Stimulated activated CD8-positive, alpha-beta memory T cell treated with anti-CD3 and anti-CD28 coated beads, Interleukin-4, amount 100 ng/mL, for 24 hours (primary cell): Measurements from ENCODE around the gene AGBL4.

ENCODE experiments used
- DNase-seq: peaks from one replicate; pipeline ENCODE4 v3.0.0-alpha.2; 2020; ENCODE audit warnings: low read depth

Gene AGBL4

DNA sequence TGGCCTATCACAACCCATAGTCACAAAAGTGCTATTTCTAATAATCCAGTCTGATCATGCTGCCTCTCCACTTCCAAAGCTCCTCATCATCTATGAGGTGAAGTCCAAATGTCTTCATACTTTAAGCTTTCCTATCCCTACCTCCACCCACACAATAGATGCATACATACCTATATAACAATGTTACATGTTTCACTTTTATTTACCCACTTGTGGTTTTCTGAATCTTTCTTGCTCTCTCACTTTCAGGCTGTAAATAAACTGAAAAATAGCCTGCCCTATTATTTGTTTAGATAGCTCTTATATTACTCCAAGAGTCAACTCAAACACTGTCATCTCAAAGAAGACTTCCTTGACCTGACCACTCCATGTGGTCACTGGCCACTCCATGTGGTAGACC, 840.3 kb downstream of the AGBL4 start:
- DNase-seq: no peak

GRCh38 chr1:49181033-49181432, 842.7 kb downstream of the AGBL4 start:
- no peak for DNase-seq

- no peak for DNase-seq
Measured at GRCh38 chr1:49171941-49172593, 851.7 kb downstream of the AGBL4 start.

- DNase-seq: no peak
Measured at GRCh38 chr1:49166031-49166430, 857.7 kb downstream of the AGBL4 start.

DNA sequence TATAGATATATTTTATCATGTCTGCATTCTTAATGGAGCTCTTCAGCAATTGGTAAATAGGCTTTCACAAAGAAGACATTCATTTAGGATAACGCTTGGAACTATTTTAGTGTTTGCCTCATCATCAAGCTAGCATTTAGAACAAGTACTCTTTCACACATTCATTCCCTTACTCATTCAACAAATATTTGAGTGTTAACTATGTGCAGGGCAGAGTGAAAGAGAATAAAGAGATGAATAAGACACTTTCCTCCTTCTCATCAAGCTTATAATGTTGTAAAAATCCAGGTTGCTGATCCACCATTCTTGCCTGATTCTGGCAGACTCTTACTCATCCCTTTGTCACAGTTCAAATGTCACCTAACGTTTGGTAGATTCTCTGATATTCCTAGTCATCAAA, 860.7 kb downstream of the AGBL4 start:
- no peak for DNase-seq

- no peak for DNase-seq
Measured at GRCh38 chr1:49160677-49161076, 863.1 kb downstream of the AGBL4 start.

- DNase-seq: no peak
Measured at GRCh38 chr1:49136738-49137251, 887.0 kb downstream of the AGBL4 start.

GRCh38 chr1:49125746-49126145, 898.0 kb downstream of the AGBL4 start:
- DNase-seq: no peak

DNA sequence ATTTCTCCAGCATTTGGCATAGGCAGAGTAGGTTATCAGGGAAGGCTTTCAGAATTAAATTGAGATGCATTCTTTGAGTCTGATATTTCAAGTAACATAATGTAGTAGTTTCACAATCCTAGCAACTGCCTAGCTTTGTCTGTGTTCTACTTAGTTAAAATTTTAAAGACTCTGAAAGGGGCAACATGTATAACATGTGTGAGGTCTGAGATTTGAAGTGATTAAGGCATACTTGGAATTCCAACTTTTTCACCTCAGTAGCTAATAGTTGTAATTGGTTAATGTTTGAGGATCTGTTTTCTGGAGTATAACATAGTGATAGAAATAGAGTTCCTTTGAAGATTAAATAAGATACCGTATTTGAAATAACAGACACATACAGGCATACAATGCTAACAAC, 911.8 kb downstream of the AGBL4 start:
- DNase-seq: no peak

DNA sequence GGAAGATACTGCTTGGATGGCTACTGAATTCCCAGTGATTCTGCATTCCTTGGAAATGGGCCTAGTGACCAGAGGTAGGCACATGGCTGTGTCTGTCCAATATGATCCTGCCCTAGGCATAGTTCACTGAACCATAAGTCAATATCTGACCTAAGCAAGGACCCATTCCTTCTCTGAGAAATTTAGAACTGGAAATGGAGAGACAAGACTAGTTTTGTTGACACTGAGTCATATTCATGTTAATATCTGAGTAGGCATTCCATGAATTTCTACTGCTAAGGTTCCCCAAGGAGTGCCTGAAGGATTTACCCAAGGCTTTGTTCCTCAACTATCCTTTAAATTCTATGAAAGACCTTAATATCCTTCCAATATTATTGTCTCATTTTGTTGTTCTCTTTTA, 917.3 kb downstream of the AGBL4 start:
- no peak for DNase-seq

DNA sequence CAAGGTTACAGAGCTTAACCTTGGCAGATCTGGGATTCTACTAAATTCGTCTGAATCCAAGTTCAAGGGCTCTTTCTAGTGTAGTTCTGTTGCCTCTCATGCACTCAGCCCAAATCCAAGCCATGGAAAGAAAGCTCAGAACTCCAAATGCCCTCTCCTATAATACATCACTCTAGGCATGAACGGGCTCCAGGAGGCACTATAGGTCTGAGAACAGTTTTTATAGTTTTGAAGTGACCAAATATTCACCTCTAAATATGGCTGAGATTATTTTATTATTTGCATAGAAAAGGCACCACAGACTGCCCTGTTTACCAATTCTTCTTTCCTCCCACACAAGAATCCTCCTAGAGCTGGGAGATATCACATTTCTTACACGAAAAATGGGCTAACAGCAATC, 919.2 kb downstream of the AGBL4 start:
- DNase-seq: no peak

DNA sequence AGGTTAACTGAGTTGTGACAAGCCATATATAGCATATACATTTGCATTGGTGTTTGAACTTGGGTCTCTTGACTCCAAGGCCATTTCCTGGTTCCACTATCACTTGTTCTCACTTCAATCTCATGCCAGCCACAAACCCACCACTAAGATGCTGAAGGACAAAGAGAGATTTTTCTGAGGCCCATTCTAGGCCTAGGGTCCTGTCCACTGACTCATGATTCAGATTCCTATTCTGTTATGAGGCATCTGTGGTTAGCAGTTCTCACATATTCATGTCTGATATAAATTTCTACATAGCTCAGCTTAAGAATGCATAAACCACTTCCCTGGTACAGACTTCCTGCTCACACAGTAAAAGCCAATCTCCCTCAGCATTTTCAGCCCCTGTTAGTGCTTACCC, 921.0 kb downstream of the AGBL4 start:
- DNase-seq: no peak

DNA sequence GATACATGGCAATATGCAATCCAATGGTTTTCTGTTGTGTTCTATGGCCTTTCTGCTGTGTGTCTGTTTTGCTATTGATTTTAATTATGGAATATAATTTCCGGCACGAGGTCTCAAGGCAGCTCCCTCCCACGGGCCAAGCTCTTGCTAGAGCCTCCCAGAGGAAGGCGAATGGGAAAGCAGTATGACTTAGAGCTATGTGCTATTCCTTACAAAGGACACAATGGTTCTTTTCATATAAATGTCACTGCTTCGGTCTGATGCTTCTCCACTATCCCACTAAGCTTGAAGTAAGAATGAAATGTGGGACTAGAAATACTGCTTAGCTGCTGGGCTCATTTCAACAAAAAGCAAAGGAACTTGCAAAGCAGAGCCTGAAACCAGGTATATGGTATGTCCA, 924.9 kb downstream of the AGBL4 start:
- DNase-seq: no peak

- DNase-seq: no peak
Measured at GRCh38 chr1:49086327-49086726, 937.4 kb downstream of the AGBL4 start.

DNA sequence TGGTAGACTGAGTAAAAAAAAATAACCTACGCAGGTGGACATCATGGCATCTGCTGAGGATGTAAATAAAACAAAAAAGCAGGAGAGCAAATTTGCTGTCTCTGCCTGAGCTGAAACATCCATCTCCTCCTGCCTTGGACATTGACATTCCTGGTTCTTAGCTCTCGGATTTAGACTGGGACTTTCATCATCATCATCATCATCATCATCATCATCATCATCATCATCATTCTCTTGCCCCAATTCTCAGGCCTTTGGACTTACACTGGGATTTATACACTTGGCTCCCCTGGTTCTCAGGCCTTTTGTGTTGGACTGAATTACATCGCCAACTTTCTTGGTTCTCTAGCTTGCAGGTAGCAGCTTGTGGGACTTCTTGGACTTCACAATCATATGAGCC, 938.7 kb downstream of the AGBL4 start:
- DNase-seq: no peak

- no peak for DNase-seq
Measured at GRCh38 chr1:49060766-49061165, 963.0 kb downstream of the AGBL4 start.

- DNase-seq: no peak
Measured at GRCh38 chr1:49059087-49059486, 964.7 kb downstream of the AGBL4 start.

- DNase-seq: no peak
Measured at GRCh38 chr1:49052102-49052501, 971.7 kb downstream of the AGBL4 start.

GRCh38 chr1:49051647-49052046, 972.1 kb downstream of the AGBL4 start:
- no peak for DNase-seq

- DNase-seq: no peak
Measured at GRCh38 chr1:49050041-49050440, 973.7 kb downstream of the AGBL4 start.

DNA sequence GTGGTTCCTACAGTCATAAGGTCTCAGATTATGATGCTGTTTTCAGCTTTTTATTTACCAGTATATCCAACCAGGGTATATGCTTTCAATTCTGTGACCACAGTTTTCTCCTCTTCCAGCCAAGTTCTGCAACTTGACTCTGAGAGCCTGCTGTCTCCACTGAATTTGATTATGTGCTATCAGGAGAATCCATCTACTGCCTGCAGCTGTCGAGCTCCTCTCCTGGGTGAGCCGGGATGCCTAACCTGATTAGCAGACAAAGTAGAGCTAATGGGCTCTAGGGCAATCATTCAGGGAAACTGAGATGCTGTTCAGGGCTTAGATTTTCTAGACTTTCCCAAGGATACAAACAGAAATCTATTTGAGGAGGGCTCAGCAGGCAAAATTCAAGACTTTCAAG, 975.6 kb downstream of the AGBL4 start:
- DNase-seq: no peak

DNA sequence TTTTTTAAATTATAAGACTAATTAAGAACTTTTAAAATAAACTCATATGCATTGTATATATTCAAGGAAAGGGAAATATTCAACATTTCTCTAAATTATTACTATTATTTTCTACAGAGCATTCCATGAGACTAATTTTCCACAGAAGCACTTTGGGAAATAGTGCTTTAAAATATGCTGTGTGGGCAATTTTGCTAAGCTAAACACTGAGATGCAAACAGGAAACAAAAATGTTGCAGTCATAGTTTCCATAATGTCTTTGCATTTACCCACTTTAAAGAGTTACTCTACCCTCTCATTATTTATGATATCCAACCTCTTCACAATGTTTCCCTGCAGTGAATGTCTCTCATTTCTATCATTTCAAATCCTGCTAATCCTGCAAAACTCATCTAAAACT, 977.4 kb downstream of the AGBL4 start:
- DNase-seq: no peak

- no peak for DNase-seq
Measured at GRCh38 chr1:49045371-49045770, 978.4 kb downstream of the AGBL4 start.

GRCh38 chr1:49036700-49037099, 987.1 kb downstream of the AGBL4 start:
- no peak for DNase-seq

DNA sequence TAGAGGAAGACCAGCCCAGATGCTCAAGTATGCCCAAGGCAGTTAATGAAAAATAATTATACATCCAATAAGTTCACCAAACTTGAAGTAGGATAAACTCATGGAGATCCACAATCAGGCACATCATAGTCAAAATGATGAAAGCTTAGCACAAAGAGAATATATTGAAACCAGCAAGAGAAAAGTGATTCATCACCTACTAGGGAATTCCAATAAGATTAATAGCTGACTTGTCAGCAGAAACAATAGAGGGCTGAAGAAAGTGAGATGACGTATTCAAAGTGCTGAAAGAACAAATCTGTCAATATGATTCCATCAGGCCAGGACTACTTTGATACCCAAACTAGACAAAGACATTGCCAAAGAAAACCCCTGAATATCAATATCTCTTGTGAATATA, 995.4 kb downstream of the AGBL4 start:
- DNase-seq: no peak
